HG03095 (cell line): ENCODE results near the gene IGSF9B.
A peak's percentile ranks its signal among the peaks of the same experiment; 100 is the strongest.

ENCODE experiments used
- ATAC-seq: cut with Tn5 transposase; IDR thresholded peaks from one replicate; pipeline ENCODE4 v1.9.1; 2021; ENCODE audit warnings: moderate library complexity; ENCODE audit not compliant: unreplicated experiment

Gene IGSF9B

DNA sequence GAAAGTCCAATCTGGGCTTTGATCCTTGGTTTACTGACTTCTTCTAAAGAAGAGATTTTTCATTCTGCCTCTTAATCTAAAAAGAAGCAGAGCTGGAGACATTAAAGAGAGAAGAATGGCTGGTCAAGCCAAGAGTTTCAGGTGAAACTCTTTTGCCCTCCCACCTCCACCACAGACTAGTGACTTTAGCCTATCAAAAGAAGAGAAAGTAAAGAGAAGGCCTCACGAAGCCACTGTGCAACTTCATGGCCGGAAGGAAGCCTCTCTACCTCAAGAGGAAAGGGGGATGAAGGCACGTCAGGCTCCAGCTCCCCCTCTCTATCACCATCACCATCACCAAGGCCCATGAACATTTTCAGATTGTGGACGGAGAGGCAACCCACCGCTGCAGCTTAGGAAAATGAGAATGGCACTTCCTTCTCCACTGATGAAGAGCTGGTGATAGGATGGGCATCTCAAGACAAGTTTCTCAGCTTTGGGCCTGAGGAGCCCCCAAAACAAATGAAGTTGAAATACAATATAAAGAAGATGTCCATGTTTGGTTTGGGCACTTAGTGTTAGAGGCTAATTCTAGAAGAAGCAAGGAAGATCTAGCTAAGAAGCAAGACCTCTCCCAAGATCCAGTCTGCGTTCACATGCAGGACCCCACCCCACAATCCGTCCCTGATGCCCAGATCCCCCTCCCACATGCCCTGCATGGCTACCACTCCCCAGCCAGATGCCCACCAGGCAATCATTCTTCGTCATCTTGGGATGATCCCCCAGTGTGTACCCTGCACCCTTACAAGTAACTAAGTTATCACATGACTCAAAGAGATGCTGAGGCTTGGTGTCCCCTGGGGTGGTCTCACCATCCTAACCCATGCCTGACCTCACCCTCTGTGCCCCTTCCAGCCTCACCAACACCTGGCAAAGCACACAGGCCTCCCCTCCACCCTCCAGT, 52.6 kb downstream of the IGSF9B start:
- ATAC-seq, result no peak

DNA sequence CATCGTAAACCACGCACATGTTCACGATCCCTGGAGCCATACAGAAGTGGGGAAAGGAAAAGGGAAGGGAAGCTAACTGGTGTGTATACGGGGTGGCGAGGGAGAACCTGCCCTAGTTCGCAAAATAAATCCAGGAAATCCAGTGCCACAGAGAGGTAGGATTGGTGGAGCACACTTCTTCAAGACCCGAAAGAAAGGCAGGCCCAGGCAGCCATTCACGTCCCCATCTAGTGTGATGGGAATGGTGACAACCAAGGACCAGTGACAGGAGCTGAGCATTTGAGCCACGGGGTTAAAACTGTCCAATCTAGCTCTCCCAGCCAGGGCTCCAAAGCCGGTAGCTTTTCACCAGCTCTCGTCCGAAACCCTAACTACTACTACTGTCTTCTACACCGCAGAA, 53.7 kb downstream of the IGSF9B start:
- ATAC-seq, result no peak

DNA sequence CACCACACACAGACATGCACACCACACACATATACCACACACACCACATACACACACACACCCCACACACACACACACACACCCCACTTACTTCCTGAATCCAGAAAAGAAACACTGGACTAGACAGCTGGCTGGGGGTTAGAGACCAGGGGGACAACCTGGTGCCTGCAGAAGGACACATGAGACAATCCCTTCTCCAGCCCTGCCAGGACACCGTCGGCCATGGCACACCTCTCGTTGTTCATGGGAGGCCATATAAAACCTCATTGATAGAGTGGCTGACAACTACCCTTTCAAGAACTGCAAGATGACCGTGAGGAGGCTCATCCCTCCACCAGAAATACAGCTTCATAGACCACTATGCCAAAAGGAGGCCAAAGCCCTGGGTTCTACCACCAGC, 54.3 kb downstream of the IGSF9B start:
- no peak for ATAC-seq

DNA sequence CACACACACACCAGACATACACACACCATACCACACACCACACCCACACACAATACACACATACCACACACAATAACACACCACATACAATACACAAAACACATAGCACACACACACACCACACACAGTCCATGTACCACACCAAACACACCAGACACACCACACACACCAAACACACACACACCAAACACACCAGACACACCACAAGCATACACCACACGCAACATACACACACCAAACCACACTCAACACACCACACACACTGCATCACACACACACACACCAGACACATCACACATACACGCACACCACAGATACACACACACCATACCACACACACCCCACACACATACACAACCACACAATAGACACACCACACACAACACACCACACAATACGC, 54.8 kb downstream of the IGSF9B start:
- ATAC-seq, result no peak

DNA sequence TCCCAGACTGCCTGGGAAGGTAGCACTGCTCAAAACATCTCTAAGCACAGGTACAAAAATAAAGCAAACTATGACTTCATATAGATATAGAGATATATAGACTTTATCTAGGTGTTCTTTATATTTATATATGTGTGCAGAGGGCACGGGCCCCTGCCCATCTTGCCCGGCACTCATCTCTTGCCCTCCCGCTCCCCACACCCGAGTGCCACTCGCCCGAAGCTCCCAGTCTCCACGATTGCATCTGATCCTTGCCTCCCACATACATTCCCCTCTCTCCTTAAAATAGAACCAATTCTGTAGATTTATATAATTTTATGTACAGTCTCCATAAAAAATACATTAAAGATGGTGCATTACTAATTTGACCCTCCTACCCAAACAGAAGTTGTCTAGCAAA, 55.5 kb downstream of the IGSF9B start:
- ATAC-seq, result no peak

DNA sequence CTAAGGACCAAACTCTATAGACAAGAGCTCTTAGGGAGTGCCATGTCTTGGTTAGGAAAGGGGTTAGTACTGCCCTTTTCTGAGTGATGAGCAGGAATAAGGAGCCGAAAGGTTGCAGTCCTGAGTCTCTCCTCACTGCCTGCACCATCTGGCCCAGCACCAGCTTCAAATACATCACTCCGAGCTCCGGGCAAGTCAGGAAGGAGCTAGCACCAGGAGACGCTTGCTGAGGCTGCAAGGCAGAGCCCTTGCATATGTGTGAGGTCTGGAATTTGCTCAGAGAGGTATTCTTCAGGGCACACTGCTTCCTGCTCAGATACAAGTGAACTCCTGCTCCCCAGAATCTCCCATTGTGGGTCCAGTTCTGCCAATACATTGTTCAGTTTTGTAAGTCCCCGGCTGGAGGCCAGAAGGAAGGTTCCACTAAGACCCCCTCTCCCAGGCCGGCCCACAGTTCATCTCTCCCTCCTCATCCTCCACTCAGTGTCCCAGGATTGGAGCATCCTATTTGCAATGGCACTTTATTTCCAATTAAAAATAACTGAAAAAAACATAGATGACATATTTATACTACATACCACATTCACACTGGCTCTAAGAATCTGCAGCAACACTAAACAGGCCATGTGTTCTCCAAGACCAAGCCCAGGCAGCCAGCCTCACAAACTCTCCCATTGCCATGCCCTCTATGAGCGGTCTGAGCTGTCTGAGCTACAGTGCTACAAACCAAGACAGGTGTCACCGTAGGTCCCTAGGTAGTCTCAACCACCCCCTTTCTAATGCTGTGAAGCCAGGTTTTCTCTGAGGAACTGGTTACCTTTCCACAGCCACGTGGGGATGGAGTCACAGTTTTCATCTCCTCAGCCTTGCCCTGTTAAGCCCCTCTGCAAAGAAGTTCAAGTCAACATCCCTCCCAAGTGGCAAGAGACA, 56.3 kb downstream of the IGSF9B start:
- ATAC-seq, result no peak

DNA sequence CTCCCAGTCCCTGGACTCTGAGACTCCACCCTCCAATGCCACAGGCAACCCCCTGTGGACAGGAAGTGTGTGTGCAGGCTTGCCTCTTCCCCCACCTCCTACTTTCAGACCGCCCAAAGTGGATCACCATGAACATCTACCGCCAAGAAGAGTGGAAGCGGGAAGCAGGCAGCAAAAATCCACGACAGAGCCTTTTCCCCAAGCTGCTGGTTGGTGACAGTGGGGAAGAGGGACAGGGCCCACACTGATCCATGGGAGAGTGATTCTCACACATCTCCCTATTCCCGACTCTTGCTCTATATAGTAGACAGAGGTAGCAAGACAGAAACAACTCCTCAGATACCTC, 58.0 kb downstream of the IGSF9B start:
- no peak for ATAC-seq

DNA sequence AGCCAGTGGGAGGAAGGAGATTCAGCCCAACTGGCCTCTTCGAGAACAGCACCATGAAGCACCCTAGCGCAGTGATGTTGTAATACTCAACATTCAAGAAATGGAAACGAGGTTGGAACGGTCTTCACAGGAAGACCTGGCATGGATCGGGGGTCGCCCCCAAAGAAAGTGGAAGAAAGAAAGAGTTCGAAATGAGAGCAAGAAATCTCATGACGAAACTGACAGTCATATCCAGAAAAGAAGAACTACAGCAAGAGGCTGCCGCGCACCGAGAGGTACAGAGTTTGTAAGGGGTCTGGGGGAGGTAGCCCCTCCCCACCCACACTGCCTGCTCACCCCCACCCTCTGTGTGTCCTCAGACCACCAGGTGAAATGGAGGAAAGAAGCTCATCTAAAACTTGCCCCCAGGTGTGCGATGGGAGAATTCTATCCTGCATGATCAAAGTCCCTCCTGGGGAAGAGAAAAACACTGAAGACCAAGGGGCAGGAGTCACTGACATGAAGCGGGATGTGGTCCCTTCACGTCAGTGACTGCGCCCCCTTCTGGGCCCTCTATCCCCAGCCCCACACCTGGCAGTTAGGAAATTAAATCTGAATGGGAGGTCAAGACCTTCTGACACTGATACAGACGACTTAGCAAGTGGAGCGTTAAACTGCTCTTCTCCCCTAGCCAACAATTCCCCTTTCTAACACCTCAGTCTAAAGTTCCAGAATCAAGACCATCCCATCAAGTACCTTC, 58.6 kb downstream of the IGSF9B start:
- peak; percentile 42 for ATAC-seq

DNA sequence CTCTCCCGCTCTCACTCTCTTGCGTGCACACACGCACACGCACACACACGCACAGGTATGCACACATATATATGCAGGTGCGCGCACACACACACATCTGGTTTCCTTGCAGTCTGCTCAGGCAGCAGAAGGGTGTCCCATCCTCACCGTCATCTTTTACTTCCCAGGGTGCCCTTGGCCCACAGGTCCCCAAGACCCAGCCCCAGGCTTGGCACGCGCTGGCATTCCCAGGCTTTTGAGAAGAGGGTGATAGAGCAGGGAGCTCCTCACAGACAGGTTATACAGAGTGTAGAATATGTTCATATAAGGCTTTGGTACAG, 59.5 kb downstream of the IGSF9B start:
- no peak for ATAC-seq

DNA sequence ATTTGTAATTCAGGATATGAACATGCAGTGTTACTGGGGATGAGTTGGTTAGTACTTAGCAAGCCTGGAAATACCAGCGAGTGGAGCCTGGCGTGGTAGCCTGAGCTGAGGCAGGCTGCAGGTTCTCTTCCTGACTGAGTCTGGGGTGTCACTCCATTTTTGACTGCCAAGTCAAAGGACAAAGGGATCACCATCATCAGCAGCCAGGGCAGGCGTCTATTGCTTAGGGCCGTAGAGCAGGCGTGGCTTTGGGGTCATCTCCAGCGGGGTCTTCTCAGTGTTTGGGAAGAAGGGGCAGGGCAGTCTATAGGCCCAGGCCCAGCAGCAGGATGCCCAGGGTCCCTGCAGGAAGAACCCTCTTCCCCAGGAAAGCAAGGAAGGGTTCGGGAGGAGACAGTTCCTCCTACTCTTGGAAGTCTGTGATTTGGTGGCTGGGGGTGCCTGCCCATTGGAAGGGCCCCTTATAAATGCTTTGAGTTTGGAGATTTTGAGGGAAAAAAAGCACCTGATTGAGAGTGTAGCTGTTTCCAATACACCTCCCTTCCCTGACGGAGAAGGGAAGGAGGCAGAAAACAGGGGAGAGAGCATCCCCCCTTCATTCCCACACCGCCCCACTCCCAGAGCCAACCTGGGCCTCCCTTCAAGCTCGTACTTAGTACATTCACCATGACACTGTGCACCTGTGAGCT, 60.0 kb downstream of the IGSF9B start:
- no peak for ATAC-seq

DNA sequence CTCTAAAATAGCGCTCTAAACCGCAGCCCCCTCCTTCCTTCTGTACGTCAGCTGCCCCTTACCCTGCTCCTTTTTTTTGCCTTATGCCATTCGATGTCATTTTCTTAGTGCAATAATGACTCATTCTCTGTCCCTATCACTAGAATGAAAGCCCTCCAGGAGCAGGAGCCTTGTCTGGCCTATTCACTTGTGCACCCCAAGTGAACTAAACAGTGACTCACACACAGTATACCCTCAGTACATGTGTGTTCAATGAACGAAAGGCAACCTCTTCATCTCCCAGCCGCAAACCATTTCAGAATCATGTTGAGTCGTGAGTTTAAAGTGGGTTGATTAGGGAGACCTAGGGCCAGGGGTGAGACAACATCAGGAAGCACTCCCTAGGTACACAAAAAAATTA, 60.7 kb downstream of the IGSF9B start:
- ATAC-seq, result peak; percentile 42

DNA sequence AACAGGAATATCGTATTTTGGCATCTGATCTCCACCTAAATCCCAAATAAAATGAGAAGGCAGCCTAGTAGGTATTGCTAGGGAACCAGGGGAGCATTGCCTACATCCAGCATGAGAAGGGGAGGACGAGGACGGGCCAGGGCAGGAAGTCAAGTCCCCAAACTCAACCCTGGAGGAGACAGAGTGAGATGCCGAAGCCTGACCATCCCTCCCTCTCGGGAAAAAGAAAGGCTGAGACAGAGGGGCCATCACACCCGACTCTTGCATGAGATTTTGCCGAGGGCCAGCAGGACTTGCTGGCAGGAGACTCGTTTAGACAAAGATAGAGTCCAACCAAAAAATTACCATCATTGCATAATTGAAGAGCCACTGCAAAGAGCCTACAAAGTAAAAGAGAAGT, 61.2 kb downstream of the IGSF9B start:
- ATAC-seq, result peak; percentile 2

DNA sequence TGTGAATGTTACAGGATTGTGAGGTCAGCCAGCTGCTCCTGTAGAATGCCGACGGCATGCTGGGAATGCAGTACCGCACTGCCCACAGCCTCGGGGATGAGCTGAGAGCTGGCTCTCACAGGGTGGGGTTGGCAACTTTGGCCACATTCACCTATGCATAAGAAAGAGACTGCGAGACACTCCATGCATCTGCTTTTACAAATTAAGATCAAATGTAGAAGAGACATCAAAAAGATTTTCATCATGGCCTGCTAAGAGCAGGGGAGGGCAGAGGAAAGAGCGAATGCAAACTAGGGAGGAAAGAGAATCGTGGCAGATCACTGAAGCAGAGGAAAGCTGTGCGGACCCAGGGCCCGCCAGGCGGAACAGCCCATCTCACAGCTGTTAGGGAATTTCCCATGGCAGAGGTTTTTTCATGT, 61.7 kb downstream of the IGSF9B start:
- ATAC-seq, result peak; percentile 54

DNA sequence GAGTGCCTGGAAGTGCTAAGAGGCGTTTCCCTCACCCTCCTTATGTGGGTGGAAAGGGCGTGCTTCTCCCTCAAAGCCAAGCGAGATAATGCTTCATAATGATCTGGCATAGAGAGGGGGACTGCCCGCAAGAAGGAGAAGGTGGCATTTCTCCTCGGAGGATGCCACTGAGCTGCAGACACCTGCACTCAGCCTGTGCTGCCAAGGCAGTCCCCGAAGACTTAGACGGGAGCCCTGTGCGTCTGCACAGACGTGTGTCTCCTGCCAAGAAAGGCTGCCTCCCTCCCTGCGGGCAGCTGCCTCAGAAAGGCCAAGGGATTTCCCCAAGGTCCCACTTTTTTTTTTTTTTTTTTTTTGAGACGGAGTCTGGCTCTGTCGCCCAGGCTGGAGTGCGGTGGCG, 63.4 kb downstream of the IGSF9B start:
- no peak for ATAC-seq

DNA sequence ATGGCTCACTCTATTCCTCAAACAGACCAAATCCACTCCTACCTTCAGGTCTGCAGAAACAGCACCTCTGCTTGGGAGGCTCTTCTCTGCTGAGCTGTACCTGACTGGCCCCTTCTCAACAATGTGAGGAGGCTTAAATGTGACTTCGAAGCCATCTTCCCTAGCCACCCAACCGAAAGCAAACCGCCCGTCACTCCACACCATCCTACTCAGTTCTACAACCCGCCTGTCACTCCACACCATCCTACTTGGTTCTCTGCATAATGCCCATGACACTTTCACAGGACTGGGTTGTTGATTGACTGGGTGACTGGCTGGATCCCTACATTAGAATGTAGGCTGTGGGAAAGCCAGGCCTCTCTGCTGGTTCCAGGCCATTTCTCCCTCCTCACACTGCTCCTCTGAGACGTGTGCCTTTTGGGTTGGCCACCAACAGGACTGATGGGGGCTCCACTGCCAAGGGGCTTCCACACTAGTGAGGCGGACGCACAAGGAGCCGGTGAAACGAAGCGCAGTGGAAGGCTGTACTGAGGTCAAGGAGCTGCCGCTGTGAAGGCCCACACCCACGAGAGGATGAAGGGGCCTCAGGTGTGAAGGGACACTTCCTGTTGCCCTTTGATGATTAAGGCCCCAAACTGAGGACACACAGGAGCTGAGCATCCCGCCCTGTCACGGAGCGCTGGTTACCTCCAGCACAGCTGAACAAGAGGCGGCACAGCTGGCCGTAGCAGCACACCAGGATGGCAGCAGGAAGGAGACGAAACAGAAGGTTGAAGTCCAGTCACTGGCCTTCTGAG, 64.0 kb downstream of the IGSF9B start:
- no peak for ATAC-seq

DNA sequence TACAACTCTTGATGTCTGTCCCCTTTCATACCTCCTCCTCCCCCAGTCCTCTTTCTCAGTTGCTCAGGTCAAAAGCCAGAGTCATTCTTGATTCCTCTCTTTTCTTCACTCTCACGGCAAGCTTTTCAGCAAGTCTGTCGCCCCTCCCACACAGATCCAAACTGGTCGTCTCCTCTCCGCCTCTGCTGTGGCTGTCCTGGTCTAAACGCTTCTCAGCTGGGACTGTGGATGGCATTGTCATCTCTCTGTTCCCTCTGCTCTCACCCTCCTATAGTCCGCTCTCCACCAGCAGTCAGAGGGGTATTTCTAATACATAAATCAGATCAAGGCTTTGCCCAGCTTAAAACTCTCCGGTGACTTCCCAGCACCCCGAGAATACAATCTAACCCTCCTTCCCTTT, 64.6 kb downstream of the IGSF9B start:
- ATAC-seq, result no peak

DNA sequence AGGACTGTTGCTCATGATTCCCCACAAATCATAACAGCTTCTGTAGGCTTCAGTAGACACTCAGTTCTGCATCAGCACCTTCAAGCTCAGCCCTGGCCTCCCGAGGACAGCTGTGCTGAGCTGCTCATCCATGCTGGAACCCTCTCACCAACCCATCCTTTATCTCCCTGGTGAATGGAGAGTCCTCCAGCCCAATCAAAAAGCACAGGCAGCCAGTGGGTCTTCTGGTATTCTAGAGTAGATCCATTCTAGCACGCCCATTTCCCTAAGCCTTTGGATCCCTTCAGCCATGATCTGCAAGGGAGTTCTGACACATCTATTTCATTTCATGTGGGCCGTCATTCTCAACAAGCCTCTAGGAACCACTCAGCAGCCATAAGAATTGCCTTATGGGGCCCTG, 66.9 kb downstream of the IGSF9B start:
- no peak for ATAC-seq

DNA sequence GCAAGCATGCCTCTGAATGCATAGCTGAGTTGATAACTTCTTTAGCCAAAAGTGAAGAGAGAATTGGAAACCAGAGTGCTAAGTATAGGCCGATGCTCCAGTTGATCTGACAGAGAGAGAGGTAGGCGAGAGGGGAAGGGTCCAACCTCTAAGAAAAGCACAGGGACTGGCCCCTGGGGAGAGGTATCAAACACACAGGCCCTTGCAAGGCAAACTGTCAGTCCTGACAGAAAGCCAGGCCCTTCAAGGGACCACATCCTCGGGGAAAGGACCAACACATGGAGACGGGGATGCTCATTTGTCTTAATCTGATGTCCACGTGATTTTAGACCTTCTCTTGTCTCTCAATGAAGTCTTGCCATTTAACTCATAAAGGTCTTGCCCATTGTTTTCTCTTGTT, 67.6 kb downstream of the IGSF9B start:
- no peak for ATAC-seq

DNA sequence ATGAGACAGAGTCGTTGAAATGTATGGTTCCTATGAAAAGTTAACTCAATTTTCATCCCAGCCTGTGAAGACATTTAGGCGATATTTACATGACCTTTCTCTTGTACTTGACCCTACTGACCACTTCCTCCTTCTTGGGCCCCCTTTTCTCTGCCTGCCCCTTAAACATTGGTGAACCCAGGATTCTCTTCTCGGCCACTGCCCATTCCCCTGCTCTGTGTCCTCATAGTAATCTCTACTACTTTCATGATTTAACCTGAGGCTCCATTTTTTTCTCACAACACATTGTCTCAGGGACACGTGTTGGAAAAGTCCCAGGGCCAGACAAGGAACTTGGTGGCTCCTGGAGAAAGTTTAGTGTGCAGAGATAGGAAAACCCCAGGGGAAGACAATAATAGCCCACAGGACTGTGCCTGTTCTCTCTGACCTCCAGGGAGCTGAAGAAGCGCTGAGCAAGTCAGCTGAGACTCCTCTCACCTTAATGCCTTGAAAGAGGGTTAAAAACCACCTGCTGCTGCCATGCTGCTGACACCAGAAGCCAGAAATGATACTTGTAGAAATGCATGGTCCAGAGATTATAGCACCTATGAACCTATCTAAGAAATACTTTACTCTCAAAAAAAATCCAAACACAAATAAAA, 69.0 kb downstream of the IGSF9B start:
- ATAC-seq, result no peak

DNA sequence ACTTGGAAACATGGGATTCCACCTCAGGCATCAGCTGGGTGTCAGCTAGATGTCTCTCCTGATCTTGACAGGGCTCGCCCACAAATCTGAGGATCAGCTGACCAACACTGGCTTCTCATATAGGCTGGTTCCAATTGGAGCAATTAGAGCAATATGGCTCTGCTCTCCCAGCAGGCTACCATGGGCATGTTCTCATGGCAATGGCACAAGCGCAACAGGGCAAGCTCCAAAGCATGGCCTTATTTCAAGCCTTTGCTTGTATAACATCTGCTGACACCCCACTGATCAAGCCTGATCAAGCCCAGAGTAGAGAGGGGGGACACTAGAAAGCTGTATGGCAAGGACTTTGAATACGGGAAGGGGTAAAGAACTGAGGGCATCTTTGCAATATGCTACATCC, 70.7 kb downstream of the IGSF9B start:
- no peak for ATAC-seq
